MCF 10A (cell line): ENCODE results near the gene SIGLEC15. TPM values are rescaled to one million over a fixed set of nuclear protein-coding genes. Genes with fewer than 3 reads are reported as not detected.

Experiments used
- BruUV-seq: library from RNA; stranded (reverse); fragments of 400-500 nt; replicated peaks from 2 replicates; lab custom pipeline; 2021; lab: Mats Ljungman, UMichigan
- CTCF ChIA-PET: fragments of 300-600 bp; sonication (Branson Sonifier 250); formaldehyde crosslinking; extraction: SDS; loops from one replicate; lab custom pipeline; 2021; ENCODE audit warnings: antibody characterized with exemption, inconsistent platforms; lab: Yijun Ruan, JAX
- POLR2A ChIA-PET: fragments of 300-600, 350-650 bp; sonication (Branson Sonifier 250); formaldehyde crosslinking; extraction: SDS; loops from one replicate; lab custom pipeline; 2020; ENCODE audit warnings: antibody characterized with exemption, inconsistent platforms; lab: Yijun Ruan, JAX
- DNase-seq: peaks from one replicate; pipeline ENCODE4 v3.0.0-alpha.2; 2018; ENCODE audit not compliant: unreplicated experiment
- H3K27ac Mint-ChIP-seq: one replicate; pipeline ENCODE4 v1.8.0; 2022; ENCODE audit warnings: mild to moderate bottlenecking, low read depth, mixed read lengths; ENCODE audit not compliant: unreplicated experiment
- H3K27me3 Mint-ChIP-seq: one replicate; pipeline ENCODE4 v1.8.0; 2022; ENCODE audit warnings: mixed read lengths; ENCODE audit not compliant: insufficient read depth, unreplicated experiment
- H3K36me3 Mint-ChIP-seq: one replicate; pipeline ENCODE4 v1.8.0; 2022; ENCODE audit warnings: mild to moderate bottlenecking, moderate library complexity, mixed read lengths; ENCODE audit not compliant: insufficient read depth, unreplicated experiment
- H3K4me1 Mint-ChIP-seq: one replicate; pipeline ENCODE4 v1.8.0; 2022; ENCODE audit warnings: mixed read lengths; ENCODE audit not compliant: insufficient read depth, unreplicated experiment
- H3K4me3 Mint-ChIP-seq: one replicate; pipeline ENCODE4 v1.8.0; 2022; ENCODE audit warnings: mild to moderate bottlenecking, moderate library complexity, mixed read lengths; ENCODE audit not compliant: unreplicated experiment
- H3K9me3 Mint-ChIP-seq: one replicate; pipeline ENCODE4 v1.8.0; 2022; ENCODE audit warnings: mixed read lengths; ENCODE audit not compliant: unreplicated experiment
- CTCF ChIP-seq: fragments of 200-600 bp; IDR thresholded peaks from one replicate; pipeline ENCODE4 v1.8.0; 2022; ENCODE audit warnings: antibody characterized with exemption, mild to moderate bottlenecking; ENCODE audit not compliant: unreplicated experiment
- intact Hi-C: fragments of 100-400 bp; cut with micrococcal nuclease; formaldehyde crosslinking; loops from 2 replicates; pipeline ENCODE4 v1.14.1; 2022
- total RNA-seq: library from RNA; stranded (reverse); gene quantifications from 2 replicates; pipeline ENCODE4 v1.2.3, GENCODE V29; 2022

SIGLEC15 gene
- total RNA-seq, 1 experiment from 2014 or later: not detected

GRCh38 chr18:45889419-45890064 is 64.1 kb downstream of the SIGLEC15 start:
- ChIA-PET CTCF (interaction anchor here (0.5 to 0.9 kb wide), 2 partner anchors 167 to 284 kb away, joined by 3 read pairs; no protein-coding TSS in a partner anchor), POLR2A (no interaction called here)
- no peak for TF ChIP-seq CTCF
- Mint-ChIP-seq H3K27me3 (no peaks in the 10 kb centered on the region), H3K27ac (no peak overlapping the region), H3K4me3 (no peak overlapping the region), H3K9me3 (no peaks in the 10 kb centered on the region), H3K4me1 (no peaks in the 10 kb centered on the region), H3K36me3 (peaks cover 42% of the 10 kb centered on the region)
- BruUV-seq: no TSS peak
- intact Hi-C loops: no loop called here
- no peak for DNase-seq

GRCh38 chr18:45890606-45891005 is 65.1 kb downstream of the SIGLEC15 start:
- intact Hi-C loops: no loop called here
- Mint-ChIP-seq H3K4me1 (no peaks in the 10 kb centered on the region), H3K36me3 (peaks cover 36% of the 10 kb centered on the region), H3K27me3 (no peaks in the 10 kb centered on the region), H3K4me3 (no peak overlapping the region), H3K27ac (no peak overlapping the region), H3K9me3 (no peaks in the 10 kb centered on the region)
- no peak for DNase-seq
- TF ChIP-seq CTCF: no peak
- POLR2A ChIA-PET: no interaction called here
- CTCF ChIA-PET: interaction anchor here (0.5 to 1.0 kb wide), 3 partner anchors 10 to 168 kb away, joined by 3 to 7 read pairs (median 6); no protein-coding TSS in a partner anchor
- BruUV-seq: no TSS peak

- intact Hi-C loops: no loop called here
- DNase-seq: no peak
- BruUV-seq: no TSS peak
- POLR2A ChIA-PET: no interaction called here
- H3K4me1 Mint-ChIP-seq: no peaks in the 10 kb centered on the region
- no peak overlapping the region for H3K27ac Mint-ChIP-seq
- CTCF ChIA-PET: interaction anchor here (1.9 kb wide), 1 partner anchor 11 kb away, joined by 13 read pairs; no protein-coding TSS in a partner anchor
- no peaks in the 10 kb centered on the region for H3K27me3 Mint-ChIP-seq
- TF ChIP-seq CTCF: no peak
- H3K4me3 Mint-ChIP-seq: no peak overlapping the region
- H3K9me3 Mint-ChIP-seq: no peaks in the 10 kb centered on the region
- peaks cover 35% of the 10 kb centered on the region for H3K36me3 Mint-ChIP-seq
Measured at GRCh38 chr18:45891806-45892205, 66.3 kb downstream of the SIGLEC15 start.

Other genes with a start within 250 kb of the SIGLEC15 start
- not detected in 2 replicates for gene SLC14A2, start 210.2 kb upstream of the SIGLEC15 start, total RNA-seq
- gene SLC14A1, start 101.5 kb upstream of the SIGLEC15 start, total RNA-seq: not detected in 2 replicates
- 19.4 and 25.7 TPM in 2 replicates for gene EPG5, start 141.7 kb downstream of the SIGLEC15 start, total RNA-seq
- gene PSTPIP2, start 246.6 kb downstream of the SIGLEC15 start, total RNA-seq: 27.8 and 27.9 TPM in 2 replicates